Right ventricle myocardium inferior (tissue), 1 donor: ENCODE results near the gene AMY1B. TPM values are rescaled to one million over a fixed set of nuclear protein-coding genes. Genes with fewer than 3 reads are reported as not detected.

ENCODE experiments used
- total RNA-seq: library from RNA; stranded (reverse); fragmentation: NEBNext Ultra II Directional; extraction: Animal tissue kit (Norgen Biotek cat#: 25700); gene quantifications from one replicate; pipeline ENCODE4 v1.2.1, GENCODE V29; 2021
- donor health status: DM: no; HTN: yes; CAD: no; lungs with severe emphysema.

AMY1B gene
- total RNA-seq, 1 donor from 2014 or later, result not detected

Other genes starting within 250 kb of the AMY1B start
- 15.8 TPM for gene RNPC3, start 170.5 kb downstream of the AMY1B start, total RNA-seq
- 15.1 TPM for gene AMY2B, start 124.6 kb downstream of the AMY1B start, total RNA-seq
- gene AMY2A, start 78.8 kb downstream of the AMY1B start, total RNA-seq, result not detected
- gene AMY1A, start 40.5 kb downstream of the AMY1B start, total RNA-seq, result not detected
- gene AMY1C, start 53.7 kb upstream of the AMY1B start, total RNA-seq, result not detected